Lower leg skin (tissue), 3 donors: ENCODE measurements around the gene SEC61A1.

Source experiments
- CTCF ChIP-seq, 3 donors: fragments of 450-650 bp; IDR thresholded peaks; one replicate each; pipeline ENCODE4 v1.5.1; 2016; ENCODE audit warnings: antibody characterized with exemption in 3 of 3, mild to moderate bottlenecking in 3 of 3, moderate library complexity in 2 of 3
- POLR2A ChIP-seq, 2 donors: fragments of 450-650 bp; IDR thresholded peaks; one replicate each; pipeline ENCODE4 v1.6.1; 2016 to 2017; ENCODE audit warnings: antibody characterized with exemption in 2 of 2, mild to moderate bottlenecking in 1 of 2, moderate library complexity in 1 of 2

GRCh38 chr3:128036119-128036518 is 16.1 kb upstream of the SEC61A1 start:
- TF ChIP-seq POLR2A (IDR thresholded peaks at IDR 0.05): no peak
- no peak for TF ChIP-seq CTCF (IDR thresholded peaks at IDR 0.05)
